ENCODE results near the gene PROKR1. TPM values are rescaled to one million over a fixed set of nuclear protein-coding genes. Genes with fewer than 3 reads are reported as not detected.

PROKR1 gene
- total and polyA plus RNA-seq, 8 donors = not detected

DNA sequence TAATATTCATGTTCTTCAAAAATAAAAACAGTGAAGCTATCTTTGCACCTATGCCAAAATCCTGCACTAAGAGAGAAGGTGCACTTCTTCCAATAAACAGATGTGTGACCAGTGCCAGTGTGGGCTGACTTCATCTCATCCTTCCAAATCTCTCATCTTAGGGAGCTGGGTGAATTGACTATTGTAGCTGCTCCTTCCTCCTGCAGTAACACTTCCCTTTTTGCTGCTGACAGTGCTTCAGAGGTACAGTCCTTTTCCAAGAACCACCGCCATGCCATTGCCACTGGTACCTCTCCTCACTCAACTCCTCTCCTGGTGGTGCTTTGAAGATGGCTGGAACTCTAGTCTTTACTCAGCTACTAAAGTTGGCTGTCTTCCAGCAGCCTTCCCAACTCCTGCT is 49.1 kb downstream of the PROKR1 start:
- Histone ChIP-seq H3K9me3 (peaks cover 0 to 12% (median 2%) of the 10 kb centered on the region in 4 donors), H3K36me3 (no peaks in the 10 kb centered on the region), H3K4me3 (no peak overlapping the region), H3K27me3 (no peaks in the 10 kb centered on the region), H3K27ac (no peak overlapping the region), H3K4me1 (no peaks in the 10 kb centered on the region)
- intact Hi-C loops (cut with DNase I; ENCODE audit: low total_unique reads) = no loop called here
- DNase-seq = no peak
- TF ChIP-seq POLR2AphosphoS5 (IDR thresholded peaks at IDR 0.05) (no peak), EP300 (IDR thresholded peaks at IDR 0.05) (no peak), POLR2A (IDR thresholded peaks at IDR 0.05) (no peak)
- TF ChIP-seq, protein P1, sequence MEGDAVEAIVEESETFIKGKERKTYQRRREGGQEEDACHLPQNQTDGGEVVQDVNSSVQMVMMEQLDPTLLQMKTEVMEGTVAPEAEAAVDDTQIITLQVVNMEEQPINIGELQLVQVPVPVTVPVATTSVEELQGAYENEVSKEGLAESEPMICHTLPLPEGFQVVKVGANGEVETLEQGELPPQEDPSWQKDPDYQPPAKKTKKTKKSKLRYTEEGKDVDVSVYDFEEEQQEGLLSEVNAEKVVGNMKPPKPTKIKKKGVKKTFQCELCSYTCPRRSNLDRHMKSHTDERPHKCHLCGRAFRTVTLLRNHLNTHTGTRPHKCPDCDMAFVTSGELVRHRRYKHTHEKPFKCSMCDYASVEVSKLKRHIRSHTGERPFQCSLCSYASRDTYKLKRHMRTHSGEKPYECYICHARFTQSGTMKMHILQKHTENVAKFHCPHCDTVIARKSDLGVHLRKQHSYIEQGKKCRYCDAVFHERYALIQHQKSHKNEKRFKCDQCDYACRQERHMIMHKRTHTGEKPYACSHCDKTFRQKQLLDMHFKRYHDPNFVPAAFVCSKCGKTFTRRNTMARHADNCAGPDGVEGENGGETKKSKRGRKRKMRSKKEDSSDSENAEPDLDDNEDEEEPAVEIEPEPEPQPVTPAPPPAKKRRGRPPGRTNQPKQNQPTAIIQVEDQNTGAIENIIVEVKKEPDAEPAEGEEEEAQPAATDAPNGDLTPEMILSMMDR (IDR thresholded peaks at IDR 0.05) = no peak
- WGBS, 5 donors = 83 to 96% (median 92%) methylated on average over 1 of the region's 1 CpG

DNA sequence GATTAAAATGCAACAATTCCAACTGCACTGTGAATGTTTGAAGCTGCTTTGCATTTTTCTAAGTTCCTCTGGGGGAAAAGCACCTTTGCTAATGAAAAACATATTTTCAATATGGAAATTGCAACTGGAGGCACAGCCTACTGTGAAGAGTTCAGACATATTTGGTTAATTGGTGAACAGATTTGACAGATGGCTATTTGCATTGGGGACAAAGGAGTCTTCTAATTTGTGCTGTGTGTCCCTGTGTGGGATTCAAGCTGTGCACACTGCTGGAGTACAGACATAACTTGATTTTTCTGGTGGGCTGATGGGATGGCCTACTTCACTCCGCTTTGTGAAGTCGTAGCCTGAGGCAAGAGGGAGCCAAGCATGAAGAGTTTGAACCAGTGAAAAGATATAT is 50.6 kb downstream of the PROKR1 start:
- intact Hi-C loops (cut with DNase I; ENCODE audit: low total_unique reads) = no loop called here
- peaks cover 0 to 12% (median 2%) of the 10 kb centered on the region in 4 donors for H3K9me3 ChIP-seq
- H3K36me3 ChIP-seq = no peaks in the 10 kb centered on the region
- 74 to 100% (median 96%) methylated on average over 2 of the region's 2 CpGs for WGBS, 5 donors
- H3K4me1 ChIP-seq = no peaks in the 10 kb centered on the region
- TF ChIP-seq POLR2A (IDR thresholded peaks at IDR 0.05) = no peak
- TF ChIP-seq POLR2AphosphoS5 (IDR thresholded peaks at IDR 0.05) = no peak
- TF ChIP-seq, protein P1 (IDR thresholded peaks at IDR 0.05) = no peak
- no peak for TF ChIP-seq EP300 (IDR thresholded peaks at IDR 0.05)
- no peaks in the 10 kb centered on the region for H3K27me3 ChIP-seq
- no peak overlapping the region for H3K4me3 ChIP-seq
- DNase-seq = no peak
- H3K27ac ChIP-seq = no peak overlapping the region

DNA sequence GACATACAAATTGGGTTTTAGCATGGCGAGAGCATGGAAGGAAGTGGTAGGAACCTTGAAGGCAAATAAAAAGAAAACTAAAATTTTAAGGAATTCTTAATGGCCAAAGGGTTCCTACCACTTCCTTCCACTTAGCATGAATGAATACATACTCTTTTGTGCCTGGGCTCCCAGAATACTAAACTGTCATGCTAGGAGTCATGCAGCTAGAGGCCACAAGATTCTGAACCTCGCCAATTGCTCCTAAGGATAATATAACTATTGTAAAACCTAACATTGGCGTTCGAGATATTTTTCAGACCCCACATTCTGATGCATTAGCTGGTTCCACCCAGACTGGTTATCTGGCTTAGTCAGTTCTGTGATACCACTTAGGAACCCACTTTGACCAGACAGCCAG is 52.6 kb downstream of the PROKR1 start:
- no peak overlapping the region for H3K4me3 ChIP-seq
- H3K9me3 ChIP-seq = peaks cover 0 to 12% (median 2%) of the 10 kb centered on the region in 4 donors
- TF ChIP-seq EP300 (IDR thresholded peaks at IDR 0.05) = no peak
- TF ChIP-seq, protein P1 (IDR thresholded peaks at IDR 0.05) = no peak
- no peak for TF ChIP-seq POLR2AphosphoS5 (IDR thresholded peaks at IDR 0.05)
- TF ChIP-seq POLR2A (IDR thresholded peaks at IDR 0.05) = no peak
- no peaks in the 10 kb centered on the region for H3K36me3 ChIP-seq
- no peaks in the 10 kb centered on the region for H3K27me3 ChIP-seq
- intact Hi-C loops (cut with DNase I; ENCODE audit: low total_unique reads) = no loop called here
- WGBS, 5 donors = 85 to 91% (median 90%) methylated on average over 4 of the region's 4 CpGs
- H3K27ac ChIP-seq = no peak overlapping the region
- no peaks in the 10 kb centered on the region for H3K4me1 ChIP-seq
- DNase-seq = no peak

DNA sequence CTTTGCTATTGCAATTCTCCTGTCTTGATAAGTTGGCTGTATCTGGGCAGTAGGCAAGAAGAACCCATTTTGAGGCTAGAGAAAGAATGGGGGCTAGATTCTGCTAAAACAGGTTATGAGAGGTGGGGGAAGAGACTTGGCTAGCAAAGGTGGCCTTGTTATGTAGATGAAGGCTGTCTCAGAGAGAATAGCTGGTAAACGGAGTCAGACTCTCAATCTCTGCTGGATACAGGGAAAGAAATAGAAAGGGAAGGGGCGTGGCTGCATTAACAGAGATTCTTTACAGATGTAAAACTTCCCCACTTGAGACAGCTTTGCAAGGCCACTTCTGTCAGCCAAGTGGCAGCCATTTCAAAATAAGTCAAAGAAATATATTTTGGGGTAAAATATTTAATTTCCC is 53.2 kb downstream of the PROKR1 start:
- intact Hi-C loops (cut with DNase I; ENCODE audit: low total_unique reads) = no loop called here
- Histone ChIP-seq H3K27me3 (no peaks in the 10 kb centered on the region), H3K9me3 (peaks cover 0 to 12% (median 2%) of the 10 kb centered on the region in 4 donors), H3K27ac (no peak overlapping the region), H3K4me1 (no peaks in the 10 kb centered on the region), H3K4me3 (no peak overlapping the region), H3K36me3 (no peaks in the 10 kb centered on the region)
- DNase-seq = no peak
- TF ChIP-seq POLR2AphosphoS5 (IDR thresholded peaks at IDR 0.05) (no peak), EP300 (IDR thresholded peaks at IDR 0.05) (no peak), POLR2A (IDR thresholded peaks at IDR 0.05) (no peak)
- TF ChIP-seq, protein P1 (IDR thresholded peaks at IDR 0.05) = no peak
- WGBS, 5 donors = 83 to 90% (median 85%) methylated on average over 2 of the region's 2 CpGs

Data from stomach (tissue), 9 donors.